GM12878 (cell line): ENCODE data around the gene CDKN2B. TPM values are rescaled to one million over a fixed set of nuclear protein-coding genes. Genes with fewer than 3 reads are reported as not detected.

Experiments used
- BMI1 ChIP-seq: fragments of 450-650 bp; IDR thresholded peaks from 2 replicates; pipeline ENCODE4 v1.6.1; 2016; ENCODE audit warnings: mild to moderate bottlenecking, moderate library complexity, borderline replicate concordance
- BRCA1 ChIP-seq: IDR thresholded peaks from 2 replicates; pipeline ENCODE4 v1.6.1; 2011; ENCODE audit warnings: low read depth, low read length, improper control_type of control experiment
- CBX3 ChIP-seq: fragments of 200-600 bp; sonication (generic); IDR thresholded peaks from 2 replicates; pipeline ENCODE4 v1.6.1; 2016; ENCODE audit warnings: low read depth, borderline replicate concordance
- CHD4 ChIP-seq: fragments of 200-600 bp; sonication (generic); IDR thresholded peaks from 2 replicates; pipeline ENCODE4 v1.6.1; 2016; ENCODE audit warnings: mild to moderate bottlenecking
- DPF2 ChIP-seq: fragments of 450-650 bp; IDR thresholded peaks from 2 replicates; pipeline ENCODE4 v1.6.1; 2017; ENCODE audit warnings: mild to moderate bottlenecking
- E2F4 ChIP-seq: IDR thresholded peaks from 2 replicates; pipeline ENCODE4 v1.6.1; 2012; ENCODE audit warnings: low read depth, low read length, improper control_type of control experiment
- GABPA ChIP-seq: IDR thresholded peaks from 2 replicates; pipeline ENCODE4 v1.6.1; 2014; ENCODE audit warnings: antibody characterized with exemption, low read depth, mild to moderate bottlenecking, inconsistent platforms
- HCFC1 ChIP-seq: fragments of 150-350 bp; IDR thresholded peaks from 2 replicates; pipeline ENCODE4 v1.6.1; 2014; ENCODE audit warnings: low read length
- IKZF1 ChIP-seq: fragments of 450-650 bp; conservative IDR thresholded peaks from 2 replicates; pipeline ENCODE4 v1.6.1; 2017; ENCODE audit warnings: antibody characterized with exemption, mild to moderate bottlenecking
- IRF5 ChIP-seq: fragments of 450-650 bp; IDR thresholded peaks from 2 replicates; pipeline ENCODE4 v1.6.1; 2017; ENCODE audit warnings: borderline replicate concordance
- JUND ChIP-seq: IDR thresholded peaks from 2 replicates; pipeline ENCODE4 v1.6.1; 2012; ENCODE audit warnings: low read depth, mild to moderate bottlenecking, low read length, improper control_type of control experiment, moderate library complexity
- KDM1A ChIP-seq: fragments of 200-600 bp; sonication (generic); IDR thresholded peaks from 2 replicates; pipeline ENCODE4 v1.6.1; 2016; ENCODE audit warnings: borderline replicate concordance
- LARP7 ChIP-seq: fragments of 450-650 bp; IDR thresholded peaks from 2 replicates; pipeline ENCODE4 v1.6.1; 2017; ENCODE audit warnings: mild to moderate bottlenecking
- MEF2B ChIP-seq: fragments of 450-650 bp; IDR thresholded peaks from 2 replicates; pipeline ENCODE4 v1.6.1; 2018; ENCODE audit warnings: mild to moderate bottlenecking, moderate library complexity; ENCODE audit not compliant: partially characterized antibody, poor library complexity, severe bottlenecking
- MYC ChIP-seq: IDR thresholded peaks from 2 replicates; pipeline ENCODE4 v1.6.1; 2011; ENCODE audit warnings: mild to moderate bottlenecking, low read length, moderate library complexity, inconsistent platforms; ENCODE audit not compliant: insufficient read depth, insufficient replicate concordance, insufficient read length, severe bottlenecking
- POLR2A ChIP-seq: IDR thresholded peaks from 2 replicates; pipeline ENCODE4 v1.6.1; 2011; ENCODE audit warnings: low read depth, mild to moderate bottlenecking, low read length
- RBBP5 ChIP-seq: fragments of 200-600 bp; sonication (generic); conservative IDR thresholded peaks from 2 replicates; pipeline ENCODE4 v1.6.1; 2016
- RELB ChIP-seq: fragments of 450-650 bp; IDR thresholded peaks from 2 replicates; pipeline ENCODE4 v1.6.1; 2017; ENCODE audit warnings: low read depth, mild to moderate bottlenecking, moderate library complexity
- SP1 ChIP-seq: IDR thresholded peaks from one replicate; pipeline ENCODE4 v1.6.1; 2011; ENCODE audit warnings: low read depth, low read length
- USF2 ChIP-seq: IDR thresholded peaks from 2 replicates; pipeline ENCODE4 v1.6.1; 2011; ENCODE audit warnings: low read depth, low read length, improper control_type of control experiment, borderline replicate concordance
- ZBED1 ChIP-seq: IDR thresholded peaks from 2 replicates; pipeline ENCODE4 v1.6.1; 2016; ENCODE audit warnings: borderline replicate concordance
- ZBTB40 ChIP-seq: fragments of 450-650 bp; IDR thresholded peaks from 2 replicates; pipeline ENCODE4 v1.6.1; 2016; ENCODE audit warnings: mild to moderate bottlenecking, moderate library complexity, borderline replicate concordance
- ZNF207 ChIP-seq: fragments of 450-650 bp; IDR thresholded peaks from 2 replicates; pipeline ENCODE4 v1.6.1; 2014; ENCODE audit warnings: antibody characterized with exemption, mild to moderate bottlenecking, borderline replicate concordance
- polyA plus RNA-seq, 11 experiments: library from polyadenylated mRNA; depleted of rRNA in 4 of 11; unstranded in 6 of 11; stranded (reverse) in 5 of 11; fragments of >200 nt; fragmentation: Nextera tagmentation in 4 of 11; fragmentation: Illumina TruSeq in 1 of 11; extraction: Ambion mirVana in 4 of 11; extraction: Trizol in 1 of 11; gene quantifications; 1 replicate in 1 of 11; 2 replicates in 10 of 11; pipeline versions ENCODE4 v1.2.1 to v1.2.3, GENCODE V29; 2011 to 2016; ENCODE audit warnings: inconsistent platforms in 2 of 11, missing spikeins in 2 of 11, low read depth in 1 of 11
- total RNA-seq, 4 experiments: library from RNA; depleted of rRNA in 3 of 4; stranded (reverse); fragments of >200 nt in 3 of 4; fragmentation: Illumina TruSeq in 1 of 4; extraction: Trizol in 1 of 4; gene quantifications; 2 replicates each; pipeline versions ENCODE4 v1.2.1 to v1.2.3, GENCODE V29; 2013 to 2021

CDKN2B gene
- total and polyA plus RNA-seq, 10 of the 15 experiments (the other 5 are each of a cell fraction or from before 2014, with no cell fraction given): 0.03 to 0.47 (median 0.08) TPM; not detected in 1

GRCh38 chr9:22008717-22009505 is at the start of gene CDKN2B (continued):
- TF ChIP-seq BMI1: no peak
- TF ChIP-seq IKZF1: peak; percentile 81
- TF ChIP-seq GABPA: no peak
- TF ChIP-seq POLR2A: peak; percentile 59
- no peak; the same call in none of the 2 replicates for TF ChIP-seq USF2
- no peak for TF ChIP-seq ZBTB40
- no peak for TF ChIP-seq ZBED1
- TF ChIP-seq MYC: no peak
- 0 out of 2 replicates have a peak, but pooled peaks have one; percentile 9 for TF ChIP-seq RELB
- TF ChIP-seq CBX3: no peak
- TF ChIP-seq ZNF207: no peak
- no peak for TF ChIP-seq CHD4
- no peak for TF ChIP-seq JUND
- TF ChIP-seq KDM1A: no peak
- TF ChIP-seq MEF2B: no peak
- no peak for TF ChIP-seq HCFC1
- TF ChIP-seq DPF2: no peak
- no peak for TF ChIP-seq IRF5
- TF ChIP-seq E2F4: no peak
- TF ChIP-seq LARP7: no peak
- TF ChIP-seq RBBP5: no peak
- TF ChIP-seq BRCA1: no peak
- TF ChIP-seq SP1: no peak
